ENCODE results near the gene TRAF3. TPM values are rescaled to one million over a fixed set of nuclear protein-coding genes. Genes with fewer than 3 reads are reported as not detected.

Gene TRAF3
- total and polyA plus RNA-seq, 2 experiments from 2014 or later: 6.3 to 19.7 TPM

DNA sequence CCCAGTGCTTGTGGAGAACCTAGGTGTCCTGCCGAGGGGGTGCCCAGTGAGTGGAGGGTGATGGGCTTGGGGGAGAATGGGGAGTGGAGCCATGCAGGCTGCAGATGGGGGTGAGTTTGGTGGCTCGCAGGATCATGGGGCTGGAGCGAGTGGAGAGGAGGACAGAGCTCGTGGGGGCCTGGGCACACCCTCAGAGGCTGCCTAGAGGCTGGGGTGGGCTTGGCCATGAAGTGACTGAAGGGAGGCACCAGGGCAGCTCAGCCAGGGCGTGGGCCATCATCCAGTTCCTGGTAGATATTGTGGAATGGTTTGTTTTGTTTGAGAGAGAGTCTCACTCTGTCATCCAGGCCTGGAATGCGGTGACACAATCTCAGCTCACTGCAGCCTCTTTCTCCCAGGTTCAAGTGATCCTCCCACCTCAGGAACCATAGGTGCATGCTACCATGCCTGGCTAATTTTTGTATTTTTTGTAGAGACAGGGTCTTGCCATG, 101.8 kb downstream of the TRAF3 start:
- Histone ChIP-seq H3K9me3 (ENCODE audit: low read depth) (no peaks in the 10 kb centered on the region), H3K27me3 (no peaks in the 10 kb centered on the region), H3K4me1 (ENCODE audit: low read depth) (no peaks in the 10 kb centered on the region), H3K4me3 (no peak overlapping the region), H3K36me3 (peaks cover 13% of the 10 kb centered on the region), H3K27ac (no peak overlapping the region)
- TF ChIP-seq, protein P1, sequence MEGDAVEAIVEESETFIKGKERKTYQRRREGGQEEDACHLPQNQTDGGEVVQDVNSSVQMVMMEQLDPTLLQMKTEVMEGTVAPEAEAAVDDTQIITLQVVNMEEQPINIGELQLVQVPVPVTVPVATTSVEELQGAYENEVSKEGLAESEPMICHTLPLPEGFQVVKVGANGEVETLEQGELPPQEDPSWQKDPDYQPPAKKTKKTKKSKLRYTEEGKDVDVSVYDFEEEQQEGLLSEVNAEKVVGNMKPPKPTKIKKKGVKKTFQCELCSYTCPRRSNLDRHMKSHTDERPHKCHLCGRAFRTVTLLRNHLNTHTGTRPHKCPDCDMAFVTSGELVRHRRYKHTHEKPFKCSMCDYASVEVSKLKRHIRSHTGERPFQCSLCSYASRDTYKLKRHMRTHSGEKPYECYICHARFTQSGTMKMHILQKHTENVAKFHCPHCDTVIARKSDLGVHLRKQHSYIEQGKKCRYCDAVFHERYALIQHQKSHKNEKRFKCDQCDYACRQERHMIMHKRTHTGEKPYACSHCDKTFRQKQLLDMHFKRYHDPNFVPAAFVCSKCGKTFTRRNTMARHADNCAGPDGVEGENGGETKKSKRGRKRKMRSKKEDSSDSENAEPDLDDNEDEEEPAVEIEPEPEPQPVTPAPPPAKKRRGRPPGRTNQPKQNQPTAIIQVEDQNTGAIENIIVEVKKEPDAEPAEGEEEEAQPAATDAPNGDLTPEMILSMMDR (IDR thresholded peaks at IDR 0.05; ENCODE audit: low read depth, low read length): no peak
- DNase-seq (ENCODE audit: low read depth in 1 of 2, low spot score in 1 of 2): no peak

DNA sequence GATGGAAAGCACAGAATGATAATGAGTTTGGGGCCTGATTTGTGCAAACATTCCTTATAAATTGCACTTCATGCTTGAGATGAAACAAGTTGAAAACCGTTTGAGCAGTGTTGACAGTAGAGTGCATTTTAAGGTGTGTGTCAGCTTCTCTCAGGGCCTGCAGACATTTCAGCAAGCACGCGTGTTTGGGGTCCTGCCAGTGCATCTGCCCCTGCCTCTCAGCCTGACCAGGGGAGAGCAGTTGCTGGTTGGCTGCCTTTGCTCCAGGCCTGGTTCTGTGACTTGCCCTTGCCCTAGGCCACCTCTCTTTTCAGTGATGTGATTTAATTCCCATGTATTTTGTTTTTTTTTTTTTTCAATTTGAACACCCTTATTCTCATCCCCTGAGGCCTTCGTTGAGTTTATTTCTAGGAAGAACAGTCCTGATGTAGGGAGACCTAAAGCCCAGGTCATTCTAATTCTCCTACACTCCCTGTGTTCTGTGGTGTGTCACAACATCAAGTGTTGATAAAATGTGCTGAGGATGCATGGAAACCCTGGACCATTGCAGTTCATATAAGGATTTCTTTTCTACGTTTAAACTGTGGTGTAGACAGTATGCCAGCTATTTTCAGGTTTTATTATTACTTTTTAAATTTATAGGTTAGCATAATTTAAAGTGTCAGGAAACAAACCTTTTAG, 105.1 kb downstream of the TRAF3 start:
- TF ChIP-seq, protein P1 (IDR thresholded peaks at IDR 0.05; ENCODE audit: low read depth, low read length): no peak
- H3K36me3 ChIP-seq: peaks cover under 1% of the 10 kb centered on the region
- no peaks in the 10 kb centered on the region for H3K4me1 ChIP-seq (ENCODE audit: low read depth)
- no peak overlapping the region for H3K4me3 ChIP-seq
- H3K27me3 ChIP-seq: no peaks in the 10 kb centered on the region
- no peaks in the 10 kb centered on the region for H3K9me3 ChIP-seq (ENCODE audit: low read depth)
- no peak overlapping the region for H3K27ac ChIP-seq
- DNase-seq (ENCODE audit: low read depth in 1 of 2, low spot score in 1 of 2): no peak

DNA sequence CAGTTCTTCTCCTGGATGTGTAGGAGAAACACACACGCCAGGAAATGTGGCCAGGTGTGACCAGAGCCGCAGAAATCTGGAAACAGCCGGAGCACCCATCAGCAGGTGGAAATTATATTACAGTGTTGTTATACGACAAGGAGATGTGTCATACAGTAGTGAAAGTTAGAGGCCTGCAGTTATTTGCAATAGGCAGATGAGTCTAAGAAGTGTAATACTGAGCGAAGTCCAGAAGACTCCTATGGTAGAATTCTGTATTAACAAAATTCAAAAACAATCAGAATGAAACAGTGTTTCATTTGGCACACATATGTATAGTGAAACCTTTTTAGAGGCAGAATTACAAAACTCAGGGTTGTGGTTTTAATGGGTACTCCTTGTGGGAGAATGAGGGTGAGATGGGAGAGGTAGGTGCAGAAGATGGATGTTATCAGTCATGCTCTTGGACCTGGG, 105.9 kb downstream of the TRAF3 start:
- TF ChIP-seq, protein P1 (IDR thresholded peaks at IDR 0.05; ENCODE audit: low read depth, low read length): no peak
- Histone ChIP-seq H3K36me3 (no peaks in the 10 kb centered on the region), H3K4me3 (no peak overlapping the region), H3K9me3 (ENCODE audit: low read depth) (no peaks in the 10 kb centered on the region), H3K27me3 (no peaks in the 10 kb centered on the region), H3K4me1 (ENCODE audit: low read depth) (no peaks in the 10 kb centered on the region), H3K27ac (no peak overlapping the region)
- DNase-seq (ENCODE audit: low read depth in 1 of 2, low spot score in 1 of 2): no peak

DNA sequence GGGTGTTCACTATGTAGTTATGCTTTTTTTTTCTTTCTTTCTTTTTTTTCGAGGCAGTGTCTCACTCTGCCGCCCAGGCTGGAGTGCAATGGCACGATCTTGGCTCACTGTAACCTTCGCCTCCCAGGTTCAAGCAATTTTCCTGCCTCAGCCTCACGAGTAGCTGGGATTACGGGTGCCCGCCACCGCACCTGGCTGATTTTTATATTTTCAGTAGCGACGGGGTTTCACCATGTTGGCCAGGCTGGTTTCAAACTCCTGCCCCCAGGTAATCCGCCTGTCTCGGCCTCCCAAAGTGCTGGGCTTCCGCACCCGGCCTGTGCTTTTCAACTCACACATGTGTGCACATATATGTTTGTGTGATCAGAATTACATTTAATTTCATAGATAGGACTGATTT, 106.3 kb downstream of the TRAF3 start:
- Histone ChIP-seq H3K36me3 (no peaks in the 10 kb centered on the region), H3K4me3 (no peak overlapping the region), H3K9me3 (ENCODE audit: low read depth) (no peaks in the 10 kb centered on the region), H3K27me3 (no peaks in the 10 kb centered on the region), H3K4me1 (ENCODE audit: low read depth) (no peaks in the 10 kb centered on the region), H3K27ac (no peak overlapping the region)
- no peak for DNase-seq (ENCODE audit: low read depth in 1 of 2, low spot score in 1 of 2)
- TF ChIP-seq, protein P1 (IDR thresholded peaks at IDR 0.05; ENCODE audit: low read depth, low read length): no peak

DNA sequence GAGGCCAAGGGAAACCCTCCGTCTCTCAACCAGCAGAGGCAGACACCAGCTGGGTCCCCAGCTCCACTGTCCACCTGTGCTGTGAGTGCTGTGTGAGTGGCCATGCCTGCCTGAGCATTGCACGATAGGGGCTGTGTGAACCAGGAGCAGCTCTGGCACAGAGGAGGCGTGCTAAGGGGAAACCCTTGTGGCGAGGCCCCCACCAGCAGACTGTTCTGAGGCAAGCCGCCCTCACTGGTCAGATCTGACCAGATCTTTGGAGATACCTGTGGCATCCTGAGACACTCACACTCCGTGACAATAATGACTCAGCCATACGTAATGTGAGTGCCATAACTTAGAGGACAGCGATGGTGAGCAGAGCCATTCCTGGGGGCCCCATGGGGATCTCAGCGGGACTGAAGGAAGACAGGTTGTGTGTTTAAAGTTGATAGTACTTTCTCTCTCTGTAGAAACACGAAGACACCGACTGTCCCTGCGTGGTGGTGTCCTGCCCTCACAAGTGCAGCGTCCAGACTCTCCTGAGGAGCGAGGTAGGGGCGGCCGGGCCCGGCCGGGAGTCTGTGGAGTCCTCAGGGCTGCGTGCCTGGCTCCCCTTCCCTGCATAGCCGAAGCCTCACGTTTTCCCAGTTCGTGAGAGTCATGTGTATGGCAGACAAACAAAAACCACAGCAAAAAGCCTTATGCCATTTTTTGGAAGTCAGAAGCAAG, 108.6 kb downstream of the TRAF3 start:
- Histone ChIP-seq H3K4me3 (no peak overlapping the region), H3K27ac (no peak overlapping the region), H3K27me3 (no peaks in the 10 kb centered on the region), H3K9me3 (ENCODE audit: low read depth) (no peaks in the 10 kb centered on the region), H3K36me3 (no peaks in the 10 kb centered on the region), H3K4me1 (ENCODE audit: low read depth) (no peaks in the 10 kb centered on the region)
- TF ChIP-seq, protein P1 (IDR thresholded peaks at IDR 0.05; ENCODE audit: low read depth, low read length): no peak
- DNase-seq (ENCODE audit: low read depth in 1 of 2, low spot score in 1 of 2): no peak

Data from cardiac muscle cell (in vitro differentiated cells and primary cell).